ENCODE results near the gene RSPO1. TPM values are rescaled to one million over a fixed set of nuclear protein-coding genes. Genes with fewer than 3 reads are reported as not detected.
"Not testable (repeated sequence)": the region's sequence is repeated elsewhere in the genome, so short reads cannot be mapped to it uniquely, and the experiment has no call there.

RSPO1 gene
- not detected for total RNA-seq
- long read RNA-seq, result 0 reads

GRCh38 chr1:37634244-37634991 lies at the start of gene RSPO1:
Gene RSPO1 (minus strand): TSS chr1:37634892. CDS start chr1:37629661, 5,231 bp downstream.
- intact Hi-C loops (cut with DNase I), result no loop called here
- DNase-seq (ENCODE audit: low spot score), result no peak

GRCh38 chr1:37684182-37684581 lies 49.5 kb upstream of the RSPO1 start:
- DNase-seq (ENCODE audit: low spot score), result not testable (repeated sequence)
- intact Hi-C loops (cut with DNase I), result loop anchor here (5.0 kb wide), 1 partner anchor 122 kb away; no protein-coding TSS in a partner anchor

- no peak for DNase-seq (ENCODE audit: low spot score)
- intact Hi-C loops (cut with DNase I), result loop anchor here (2.0 to 5.0 kb wide), 2 partner anchors 80 to 120 kb away; no protein-coding TSS in a partner anchor
Observed at GRCh38 chr1:37682334-37682987, 47.8 kb upstream of the RSPO1 start.

GRCh38 chr1:37680933-37681332 lies 46.2 kb upstream of the RSPO1 start:
- DNase-seq (ENCODE audit: low spot score), result no peak
- intact Hi-C loops (cut with DNase I), result loop anchor here (5.0 kb wide), 1 partner anchor 119 kb away; no protein-coding TSS in a partner anchor

GRCh38 chr1:37677808-37678207 lies 43.1 kb upstream of the RSPO1 start:
- intact Hi-C loops (cut with DNase I), result loop anchor here (5.0 kb wide), 1 partner anchor 226 kb away; no protein-coding TSS in a partner anchor

GRCh38 chr1:37677143-37677439 lies 42.4 kb upstream of the RSPO1 start:
- DNase-seq (ENCODE audit: low spot score), result no peak
- intact Hi-C loops (cut with DNase I), result loop anchor here (5.0 kb wide), 1 partner anchor 225 kb away; no protein-coding TSS in a partner anchor

More at GRCh38 chr1:37677808-37678207, 43.1 kb upstream of the RSPO1 start:
- DNase-seq (ENCODE audit: low spot score), result no peak

GRCh38 chr1:37676281-37677142 lies 41.8 kb upstream of the RSPO1 start:
- intact Hi-C loops (cut with DNase I), result loop anchor here (5.0 kb wide), 1 partner anchor 224 kb away; no protein-coding TSS in a partner anchor
- DNase-seq (ENCODE audit: low spot score), result no peak

GRCh38 chr1:37673920-37674319 lies 39.2 kb upstream of the RSPO1 start:
- intact Hi-C loops (cut with DNase I), result no loop called here

GRCh38 chr1:37672136-37672870 lies 37.6 kb upstream of the RSPO1 start:
- no peak for DNase-seq (ENCODE audit: low spot score)
- intact Hi-C loops (cut with DNase I), result no loop called here

More at GRCh38 chr1:37673920-37674319, 39.2 kb upstream of the RSPO1 start:
- DNase-seq (ENCODE audit: low spot score), result no peak

GRCh38 chr1:37671261-37671660 lies 36.6 kb upstream of the RSPO1 start:
- intact Hi-C loops (cut with DNase I), result no loop called here
- no peak for DNase-seq (ENCODE audit: low spot score)

GRCh38 chr1:37670133-37670532 lies 35.4 kb upstream of the RSPO1 start:
- intact Hi-C loops (cut with DNase I), result no loop called here
- DNase-seq (ENCODE audit: low spot score), result no peak

- intact Hi-C loops (cut with DNase I), result no loop called here
- no peak for DNase-seq (ENCODE audit: low spot score)
Observed at GRCh38 chr1:37667023-37667671, 32.5 kb upstream of the RSPO1 start.

GRCh38 chr1:37666241-37666867 lies 31.7 kb upstream of the RSPO1 start:
- no peak for DNase-seq (ENCODE audit: low spot score)
- intact Hi-C loops (cut with DNase I), result no loop called here

- intact Hi-C loops (cut with DNase I), result no loop called here
- DNase-seq (ENCODE audit: low spot score), result no peak
Observed at GRCh38 chr1:37663426-37664000, 28.8 kb upstream of the RSPO1 start.

GRCh38 chr1:37662031-37662755 lies 27.5 kb upstream of the RSPO1 start:
- intact Hi-C loops (cut with DNase I), result no loop called here
- no peak for DNase-seq (ENCODE audit: low spot score)

GRCh38 chr1:37661401-37661800 lies 26.7 kb upstream of the RSPO1 start:
- DNase-seq (ENCODE audit: low spot score), result no peak
- intact Hi-C loops (cut with DNase I), result no loop called here

GRCh38 chr1:37660664-37661063 lies 26.0 kb upstream of the RSPO1 start:
- intact Hi-C loops (cut with DNase I), result no loop called here
- no peak for DNase-seq (ENCODE audit: low spot score)
